ENCODE measurements around the gene NTM. TPM values are rescaled to one million over a fixed set of nuclear protein-coding genes. Genes with fewer than 3 reads are reported as not detected.

NTM gene
- total RNA-seq, 4 donors from 2014 or later = 0.40 to 3.1 (median 2.1) TPM; not detected in 1

DNA sequence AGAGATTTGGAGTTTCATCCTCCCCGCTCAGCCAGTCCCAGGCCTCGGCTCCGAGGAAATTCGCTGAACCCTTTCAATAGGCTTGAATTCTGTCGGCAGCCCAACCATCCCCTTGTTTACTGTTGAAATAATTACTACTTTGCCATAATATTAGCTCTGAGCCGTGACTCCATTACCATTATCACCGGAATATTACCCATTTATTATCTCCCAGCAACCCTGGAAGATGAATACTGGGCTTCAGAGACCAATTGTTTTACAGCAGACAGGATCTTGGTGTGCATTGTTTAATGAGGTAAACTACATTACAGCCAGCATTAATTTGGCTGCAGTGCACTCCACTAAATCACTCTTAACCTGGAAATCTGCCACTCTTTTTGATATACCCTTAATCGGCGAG lies 867.4 kb downstream of the NTM start:
- Histone ChIP-seq H3K9me3 (no peaks in the 10 kb centered on the region), H3K4me1 (no peaks in the 10 kb centered on the region), H3K27me3 (no peaks in the 10 kb centered on the region), H3K27ac (no peak overlapping the region), H3K36me3 (no peaks in the 10 kb centered on the region), H3K4me3 (no peak overlapping the region)
- no peak for TF ChIP-seq POLR2A (IDR thresholded peaks at IDR 0.05)
- TF ChIP-seq, protein P1, sequence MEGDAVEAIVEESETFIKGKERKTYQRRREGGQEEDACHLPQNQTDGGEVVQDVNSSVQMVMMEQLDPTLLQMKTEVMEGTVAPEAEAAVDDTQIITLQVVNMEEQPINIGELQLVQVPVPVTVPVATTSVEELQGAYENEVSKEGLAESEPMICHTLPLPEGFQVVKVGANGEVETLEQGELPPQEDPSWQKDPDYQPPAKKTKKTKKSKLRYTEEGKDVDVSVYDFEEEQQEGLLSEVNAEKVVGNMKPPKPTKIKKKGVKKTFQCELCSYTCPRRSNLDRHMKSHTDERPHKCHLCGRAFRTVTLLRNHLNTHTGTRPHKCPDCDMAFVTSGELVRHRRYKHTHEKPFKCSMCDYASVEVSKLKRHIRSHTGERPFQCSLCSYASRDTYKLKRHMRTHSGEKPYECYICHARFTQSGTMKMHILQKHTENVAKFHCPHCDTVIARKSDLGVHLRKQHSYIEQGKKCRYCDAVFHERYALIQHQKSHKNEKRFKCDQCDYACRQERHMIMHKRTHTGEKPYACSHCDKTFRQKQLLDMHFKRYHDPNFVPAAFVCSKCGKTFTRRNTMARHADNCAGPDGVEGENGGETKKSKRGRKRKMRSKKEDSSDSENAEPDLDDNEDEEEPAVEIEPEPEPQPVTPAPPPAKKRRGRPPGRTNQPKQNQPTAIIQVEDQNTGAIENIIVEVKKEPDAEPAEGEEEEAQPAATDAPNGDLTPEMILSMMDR (IDR thresholded peaks at IDR 0.05) = no peak
- no peak for TF ChIP-seq POLR2AphosphoS5 (IDR thresholded peaks at IDR 0.05)
- in situ Hi-C loops (cut with MboI; ENCODE audit: low pct_ligation_motif_present in 1 of 4, low pct_unique_long_range_greater_than_20kb in 1 of 4, low sequenced_read_pairs in 3 of 4) = no loop called here
- WGBS, 2 donors (ENCODE audit: low coverage in 1 of 2) = 79 to 85% methylated on average over 3 to 9 of the region's 9 CpGs
- intact Hi-C loops (cut with DNase I; ENCODE audit: low total_unique reads) = no loop called here
- DNase-seq = no peak

DNA sequence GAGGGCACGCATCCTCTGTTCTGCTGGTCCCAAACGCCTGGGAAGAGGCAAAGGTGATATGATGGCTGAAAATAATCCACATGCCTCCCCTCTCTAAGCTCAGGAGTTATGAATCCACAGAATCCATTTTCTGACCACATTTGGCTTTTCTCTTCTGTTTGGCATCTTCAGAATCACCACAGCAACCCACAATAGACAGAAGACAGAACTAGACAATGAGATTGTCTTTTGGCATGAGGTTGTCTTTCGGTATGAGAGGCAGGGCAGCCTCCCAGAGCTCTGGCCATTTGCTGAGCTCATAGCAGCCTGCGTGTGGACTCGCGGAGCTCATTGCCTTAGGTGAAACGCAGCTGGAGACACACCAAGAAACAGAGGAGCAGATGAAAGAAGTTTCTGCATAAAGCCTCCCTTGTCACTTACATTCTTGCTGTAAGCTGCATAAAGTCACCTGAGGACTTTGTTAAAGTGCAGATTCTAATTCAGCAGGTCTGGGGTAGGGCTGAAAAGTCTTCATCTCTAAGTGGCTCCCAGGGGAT lies 868.0 kb downstream of the NTM start:
- Histone ChIP-seq H3K4me1 (no peaks in the 10 kb centered on the region), H3K27ac (no peak overlapping the region), H3K4me3 (no peak overlapping the region), H3K27me3 (no peaks in the 10 kb centered on the region), H3K36me3 (no peaks in the 10 kb centered on the region), H3K9me3 (no peaks in the 10 kb centered on the region)
- TF ChIP-seq, protein P1 (IDR thresholded peaks at IDR 0.05) = no peak
- TF ChIP-seq POLR2AphosphoS5 (IDR thresholded peaks at IDR 0.05) = no peak
- no peak for TF ChIP-seq EP300 (IDR thresholded peaks at IDR 0.05; ENCODE audit: low read depth)
- no peak for TF ChIP-seq POLR2A (IDR thresholded peaks at IDR 0.05)
- no peak for DNase-seq
- 73 to 78% methylated on average over 4 to 7 of the region's 7 CpGs for WGBS, 2 donors (ENCODE audit: low coverage in 1 of 2)
- in situ Hi-C loops (cut with MboI; ENCODE audit: low pct_ligation_motif_present in 1 of 4, low pct_unique_long_range_greater_than_20kb in 1 of 4, low sequenced_read_pairs in 3 of 4) (no loop called here), intact Hi-C loops (cut with DNase I; ENCODE audit: low total_unique reads) (no loop called here)

DNA sequence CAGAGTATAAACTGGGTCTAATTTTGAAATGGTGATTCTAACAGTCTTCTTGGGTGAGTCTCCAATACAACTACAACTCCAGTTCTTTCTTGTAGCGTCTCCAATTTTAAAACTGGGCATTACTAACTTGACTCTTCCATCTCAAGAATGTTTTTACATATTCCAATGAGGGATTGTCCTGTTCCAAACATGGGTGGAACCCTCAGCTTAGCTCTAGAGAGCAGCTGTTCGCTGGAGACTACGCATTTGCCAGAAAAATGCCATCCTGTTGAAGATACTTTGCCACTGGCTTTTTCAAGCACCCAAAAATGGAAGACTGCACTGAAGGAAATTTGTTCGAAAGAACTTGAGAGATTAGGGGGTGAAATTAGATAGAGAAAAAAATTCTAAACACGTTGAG lies 870.0 kb downstream of the NTM start:
- DNase-seq = no peak
- TF ChIP-seq POLR2A (IDR thresholded peaks at IDR 0.05) = no peak
- no peak for TF ChIP-seq EP300 (IDR thresholded peaks at IDR 0.05; ENCODE audit: low read depth)
- TF ChIP-seq, protein P1 (IDR thresholded peaks at IDR 0.05) = no peak
- no peak for TF ChIP-seq POLR2AphosphoS5 (IDR thresholded peaks at IDR 0.05)
- no peak overlapping the region for H3K4me3 ChIP-seq
- 67 to 81% methylated on average over 3 to 5 of the region's 5 CpGs for WGBS, 2 donors (ENCODE audit: low coverage in 1 of 2)
- H3K4me1 ChIP-seq = no peaks in the 10 kb centered on the region
- no peak overlapping the region for H3K27ac ChIP-seq
- no peaks in the 10 kb centered on the region for H3K27me3 ChIP-seq
- in situ Hi-C loops (cut with MboI; ENCODE audit: low pct_ligation_motif_present in 1 of 4, low pct_unique_long_range_greater_than_20kb in 1 of 4, low sequenced_read_pairs in 3 of 4) = no loop called here
- H3K36me3 ChIP-seq = no peaks in the 10 kb centered on the region
- intact Hi-C loops (cut with DNase I; ENCODE audit: low total_unique reads) = no loop called here
- H3K9me3 ChIP-seq = no peaks in the 10 kb centered on the region

DNA sequence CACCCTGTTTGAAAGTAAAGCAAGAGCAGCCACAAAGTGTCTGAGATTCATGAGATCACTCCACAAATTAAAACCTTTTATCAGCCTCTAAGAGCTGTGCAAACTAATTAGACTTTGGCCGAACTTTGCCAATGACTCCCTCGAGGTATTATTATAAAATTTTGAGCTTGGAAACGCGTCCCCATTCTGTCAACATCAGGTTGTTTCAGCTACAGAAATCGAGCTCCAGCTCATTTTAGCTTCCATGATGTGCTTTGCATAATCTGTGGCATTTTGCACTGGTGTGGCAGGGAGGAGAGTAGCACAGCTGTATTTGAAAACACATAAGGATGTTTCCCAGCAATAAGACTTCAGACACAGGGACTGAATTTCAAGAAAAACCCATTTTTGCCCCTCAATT lies 872.2 kb downstream of the NTM start:
- no peak overlapping the region for H3K27ac ChIP-seq
- DNase-seq = no peak

More for the DNA sequence above, 872.2 kb downstream of the NTM start:
- no peaks in the 10 kb centered on the region for H3K27me3 ChIP-seq
- in situ Hi-C loops (cut with MboI; ENCODE audit: low pct_ligation_motif_present in 1 of 4, low pct_unique_long_range_greater_than_20kb in 1 of 4, low sequenced_read_pairs in 3 of 4) = no loop called here
- intact Hi-C loops (cut with DNase I; ENCODE audit: low total_unique reads) = no loop called here
- 70 to 76% methylated on average over 3 to 5 of the region's 5 CpGs for WGBS, 2 donors (ENCODE audit: low coverage in 1 of 2)
- H3K36me3 ChIP-seq = no peaks in the 10 kb centered on the region
- no peaks in the 10 kb centered on the region for H3K4me1 ChIP-seq
- H3K4me3 ChIP-seq = no peak overlapping the region
- TF ChIP-seq EP300 (IDR thresholded peaks at IDR 0.05; ENCODE audit: low read depth) (no peak), POLR2A (IDR thresholded peaks at IDR 0.05) (no peak), POLR2AphosphoS5 (IDR thresholded peaks at IDR 0.05) (no peak)
- TF ChIP-seq, protein P1 (IDR thresholded peaks at IDR 0.05) = no peak
- no peaks in the 10 kb centered on the region for H3K9me3 ChIP-seq

Measured in transverse colon (tissue), 4 donors.